SK-N-SH (cell line): Measurements from ENCODE around the gene IL6ST. TPM values are rescaled to one million over a fixed set of nuclear protein-coding genes. Genes with fewer than 3 reads are reported as not detected.
A peak's percentile ranks its signal among the peaks of the same experiment; 100 is the strongest.

Experiments
- CTCF ChIA-PET: fragments of 300-600, 350-600 bp; formaldehyde crosslinking; extraction: SDS; loops from one replicate; lab custom pipeline; 2021; lab: Yijun Ruan, JAX
- POLR2A ChIA-PET: fragments of 350-600 bp; sonication (Branson Sonifier 250); formaldehyde crosslinking; extraction: SDS; loops from one replicate; lab custom pipeline; 2020; ENCODE audit warnings: antibody characterized with exemption, inconsistent platforms; lab: Yijun Ruan, JAX
- DNase-seq: peaks from one replicate; pipeline ENCODE4 v3.0.0; 2012
- H2AFZ ChIP-seq: fragments of 200-600 bp; sonication (generic); 2 replicates; pipeline ENCODE4 v1.8.1; 2016; ENCODE audit warnings: antibody characterized with exemption, mild to moderate bottlenecking, low read depth
- H3F3A ChIP-seq: fragments of 200-600 bp; sonication (generic); replicated peaks from 2 replicates; pipeline ENCODE3; 2016; ENCODE audit warnings: antibody characterized with exemption, mild to moderate bottlenecking; ENCODE audit not compliant: insufficient read depth
- H3K27ac ChIP-seq, 2 experiments: fragments of 200-500 bp in 1 of 2; fragments of 200-600 bp in 1 of 2; sonication (Bioruptor generic) in 1 of 2; sonication (generic), shearing (Covaris generic) in 1 of 2; 2 replicates each; pipeline versions ENCODE4 v1.5.1 to v1.6.1; 2014 to 2016; ENCODE audit warnings: low read depth in 2 of 2, inconsistent platforms in 1 of 2, low read length in 1 of 2, mild to moderate bottlenecking in 1 of 2, mixed read lengths in 1 of 2
- H3K27me3 ChIP-seq: fragments of 200-600 bp; sonication (generic), shearing (Covaris generic); 2 replicates; pipeline ENCODE4 v1.6.1; 2016; ENCODE audit warnings: mixed run types; ENCODE audit not compliant: insufficient read depth
- H3K36me3 ChIP-seq, 2 experiments: fragments of 200-500 bp in 1 of 2; fragments of 200-600 bp in 1 of 2; sonication (Bioruptor generic) in 1 of 2; sonication (generic) in 1 of 2; replicated peaks in 1 of 2; 2 replicates each; pipeline versions ENCODE3 to v1.5.1; 2014 to 2016; ENCODE audit warnings: low read length in 1 of 2, mild to moderate bottlenecking in 1 of 2; ENCODE audit not compliant: insufficient read depth in 2 of 2, control insufficient read depth in 1 of 2
- H3K4me1 ChIP-seq, 2 experiments: fragments of 200-500 bp in 1 of 2; fragments of 200-600 bp in 1 of 2; sonication (Bioruptor generic) in 1 of 2; sonication (generic), shearing (Covaris generic) in 1 of 2; 2 replicates each; pipeline versions ENCODE4 v1.5.1 to v1.6.1; 2014 to 2016; ENCODE audit warnings: low read depth in 1 of 2, low read length in 1 of 2, mixed run types in 1 of 2; ENCODE audit not compliant: insufficient read depth in 2 of 2, control insufficient read depth in 1 of 2
- H3K4me2 ChIP-seq: fragments of 200-600 bp; sonication (generic), shearing (Covaris generic); 2 replicates; pipeline ENCODE4 v1.6.1; 2017; ENCODE audit warnings: mixed run types
- H3K4me3 ChIP-seq, 2 experiments: fragments of 200-500 bp in 1 of 2; fragments of 200-600 bp in 1 of 2; sonication (Bioruptor generic) in 1 of 2; sonication (generic), shearing (Covaris generic) in 1 of 2; 2 replicates each; pipeline versions ENCODE4 v1.5.1 to v1.8.1; 2014 to 2016; ENCODE audit warnings: low read depth in 2 of 2, inconsistent platforms in 1 of 2, low read length in 1 of 2, mild to moderate bottlenecking in 1 of 2, mixed read lengths in 1 of 2, moderate library complexity in 1 of 2
- H3K79me2 ChIP-seq: fragments of 200-600 bp; sonication (generic); 2 replicates; pipeline ENCODE4 v1.8.1; 2017; ENCODE audit warnings: mild to moderate bottlenecking; ENCODE audit not compliant: insufficient read depth
- H3K9ac ChIP-seq: fragments of 200-600 bp; sonication (generic); 2 replicates; pipeline ENCODE4 v1.6.1; 2017; ENCODE audit warnings: mixed run types
- H3K9me2 ChIP-seq: fragments of 200-600 bp; sonication (generic); 2 replicates; pipeline ENCODE4 v1.6.1; 2017; ENCODE audit warnings: mixed run types
- H3K9me3 ChIP-seq: fragments of 200-600 bp; sonication (generic); 2 replicates; pipeline ENCODE4 v1.6.1; 2017; ENCODE audit warnings: mixed run types, mild to moderate bottlenecking, moderate library complexity
- H4K20me1 ChIP-seq: fragments of 200-600 bp; sonication (generic); 2 replicates; pipeline ENCODE4 v1.6.1; 2017; ENCODE audit warnings: mild to moderate bottlenecking, mixed run types; ENCODE audit not compliant: insufficient read depth
- EZH2phosphoT487 ChIP-seq: fragments of 200-600 bp; sonication (generic); IDR thresholded peaks from 2 replicates; pipeline ENCODE4 v1.6.1; 2017; ENCODE audit warnings: low read depth, mixed run types, mild to moderate bottlenecking, antibody characterized with exemption, moderate library complexity, borderline replicate concordance
- FOXJ3 ChIP-seq: sonication (generic); formaldehyde crosslinking; IDR thresholded peaks from 2 replicates; pipeline ENCODE4 v1.5.1; 2020; ENCODE audit warnings: mild to moderate bottlenecking, missing genetic modification reagents
- FOXM1 ChIP-seq: IDR thresholded peaks from 2 replicates; pipeline ENCODE4 v1.4.0; 2012; ENCODE audit warnings: low read depth, mild to moderate bottlenecking
- MXI1 ChIP-seq: IDR thresholded peaks from 2 replicates; pipeline ENCODE4 v1.6.1; 2012; ENCODE audit warnings: mild to moderate bottlenecking, low read depth, low read length, improper control_type of control experiment
- RCOR1 ChIP-seq: fragments of 150-350 bp; IDR thresholded peaks from 2 replicates; pipeline ENCODE4 v1.6.1; 2017; ENCODE audit warnings: antibody characterized with exemption, low read length
- REST ChIP-seq: IDR thresholded peaks from 2 replicates; pipeline ENCODE4 v1.6.1; 2012; ENCODE audit warnings: mild to moderate bottlenecking, low read depth, low read length, moderate library complexity
- SMC3 ChIP-seq: IDR thresholded peaks from 2 replicates; pipeline ENCODE4 v1.6.1; 2012; ENCODE audit warnings: low read depth, low read length, improper control_type of control experiment
- TEAD4 ChIP-seq: IDR thresholded peaks from 2 replicates; pipeline ENCODE4 v1.4.0; 2012; ENCODE audit warnings: mild to moderate bottlenecking, borderline replicate concordance; ENCODE audit not compliant: insufficient read depth
- USF2 ChIP-seq: fragments of 150-350 bp; IDR thresholded peaks from 2 replicates; pipeline ENCODE4 v1.6.1; 2017; ENCODE audit warnings: antibody characterized with exemption, low read length, low read depth, borderline replicate concordance
- YY1 ChIP-seq: IDR thresholded peaks from 2 replicates; pipeline ENCODE4 v1.4.0; 2012; ENCODE audit warnings: low read depth, mild to moderate bottlenecking
- ZBTB33 ChIP-seq: IDR thresholded peaks from 2 replicates; pipeline ENCODE4 v1.4.0; 2012; ENCODE audit warnings: low read depth, borderline replicate concordance
- WGBS: methylation state at CpG from one replicate; pipeline ENCODE4 v1.1.6; 2017; ENCODE audit warnings: low lambda C conversion rate; 5-methylcytosine and 5-hydroxymethylcytosine counted together
- polyA plus RNA-seq, 3 experiments: library from polyadenylated mRNA; depleted of rRNA; stranded (reverse); fragments of >200 nt; gene quantifications; 2 replicates each; pipeline ENCODE4 v1.2.3, GENCODE V29; 2012

IL6ST gene
- polyA plus RNA-seq, 1 of the 3 experiments (the other 2 are of a cell fraction): 16.0 TPM

- TF ChIP-seq MXI1: no peak
- TF ChIP-seq TEAD4: 0 out of 2 replicates have a peak, but pooled peaks have one; percentile 43
- TF ChIP-seq FOXJ3 (CRISPR knock-in tag): no peak
- no peak for TF ChIP-seq SMC3
Observed at GRCh38 chr5:56011835-56012234, 17.1 kb upstream of the IL6ST start (continued).

- H3K9me2 ChIP-seq: no peaks in the 10 kb centered on the region
- no peak for TF ChIP-seq FOXM1
- no peak for TF ChIP-seq EZH2phosphoT487
- no peak for TF ChIP-seq USF2
- TF ChIP-seq RCOR1: no peak
- no peak for TF ChIP-seq REST
- no peak for TF ChIP-seq YY1
- no peak for TF ChIP-seq ZBTB33
- TF ChIP-seq, all 33 proteins: peak for 0
- 96% methylated on average over 3 of the region's 3 CpGs for WGBS
- no peak for DNase-seq
- no peak overlapping the region for H3K4me3 ChIP-seq
- no peaks in the 10 kb centered on the region for H3K36me3 ChIP-seq
- no peaks in the 10 kb centered on the region for H3K79me2 ChIP-seq
- peaks cover 22% of the 10 kb centered on the region for H3F3A ChIP-seq
- peaks cover 3 to 5% of the 10 kb centered on the region in 2 experiments; a peak in 2 of 4 replicates for H3K4me1 ChIP-seq
- H2AFZ ChIP-seq: no peak overlapping the region
- H3K9ac ChIP-seq: no peak overlapping the region
- H3K27ac ChIP-seq: no peak overlapping the region
- POLR2A ChIA-PET: no interaction called here
- H4K20me1 ChIP-seq: no peaks in the 10 kb centered on the region
- no peaks in the 10 kb centered on the region for H3K9me3 ChIP-seq
- no peak overlapping the region for H3K4me2 ChIP-seq
- CTCF ChIA-PET: interaction anchor here (0.6 to 1.3 kb wide), 2 partner anchors 9 to 1492 kb away, joined by 3 to 6 read pairs; no protein-coding TSS in a partner anchor
- no peaks in the 10 kb centered on the region for H3K27me3 ChIP-seq
Observed at GRCh38 chr5:56010431-56010830, 15.7 kb upstream of the IL6ST start.
